GM19463 (cell line): ENCODE data around the gene FMNL1.
"Not testable (repeated sequence)": the region's sequence is repeated elsewhere in the genome, so short reads cannot be mapped to it uniquely, and the experiment has no call there.

ENCODE experiments used
- ATAC-seq: cut with Tn5 transposase; IDR thresholded peaks from one replicate; pipeline ENCODE4 v1.9.1; 2021; ENCODE audit warnings: mild to moderate bottlenecking, moderate library complexity; ENCODE audit not compliant: unreplicated experiment

The FMNL1 gene

GRCh38 chr17:45221081-45222013, at the start of gene FMNL1:
Gene FMNL1 (plus strand): TSS chr17:45221885. CDS start chr17:45222125, 240 bp downstream.
- ATAC-seq = no peak

GRCh38 chr17:45172232-45172540, 49.5 kb upstream of the FMNL1 start:
- ATAC-seq = no peak

GRCh38 chr17:45172541-45173286, 49.0 kb upstream of the FMNL1 start:
- ATAC-seq = no peak

GRCh38 chr17:45175759-45176115, 45.9 kb upstream of the FMNL1 start:
- no peak for ATAC-seq

- ATAC-seq = no peak
These were observed 44.1 kb upstream of the FMNL1 start for GRCh38 chr17:45177563-45177962.

GRCh38 chr17:45184144-45184543, 37.5 kb upstream of the FMNL1 start:
- no peak for ATAC-seq

GRCh38 chr17:45186801-45187354, 34.8 kb upstream of the FMNL1 start:
- no peak for ATAC-seq

- no peak for ATAC-seq
These were observed 32.7 kb upstream of the FMNL1 start for GRCh38 chr17:45189009-45189408.

GRCh38 chr17:45190503-45191255, 31.0 kb upstream of the FMNL1 start:
- no peak for ATAC-seq

GRCh38 chr17:45195424-45195823, 26.3 kb upstream of the FMNL1 start:
- ATAC-seq = no peak

GRCh38 chr17:45197108-45197507, 24.6 kb upstream of the FMNL1 start:
- no peak for ATAC-seq

- peak; percentile 85 for ATAC-seq
These were observed 23.9 kb upstream of the FMNL1 start for GRCh38 chr17:45197555-45198334.

- ATAC-seq = no peak
These were observed 21.0 kb upstream of the FMNL1 start for GRCh38 chr17:45200701-45201100.

- ATAC-seq = no peak
These were observed 20.2 kb upstream of the FMNL1 start for GRCh38 chr17:45201457-45201856.

- not testable (repeated sequence) for ATAC-seq
These were observed 19.8 kb upstream of the FMNL1 start for GRCh38 chr17:45201880-45202279.

- ATAC-seq = no peak
These were observed 2.6 kb upstream of the FMNL1 start for GRCh38 chr17:45218895-45219661.

- ATAC-seq = no peak
These were observed 1.6 kb upstream of the FMNL1 start for GRCh38 chr17:45220079-45220478.

- ATAC-seq = no peak
These were observed 266 bp downstream of the FMNL1 start for GRCh38 chr17:45222014-45222288.

- no peak for ATAC-seq
These were observed 757 bp downstream of the FMNL1 start for GRCh38 chr17:45222289-45222995.
